Measurements from ENCODE around the gene SERPINA6.
"Not testable (repeated sequence)": the region's sequence is repeated elsewhere in the genome, so short reads cannot be mapped to it uniquely, and the experiment has no call there.

DNA sequence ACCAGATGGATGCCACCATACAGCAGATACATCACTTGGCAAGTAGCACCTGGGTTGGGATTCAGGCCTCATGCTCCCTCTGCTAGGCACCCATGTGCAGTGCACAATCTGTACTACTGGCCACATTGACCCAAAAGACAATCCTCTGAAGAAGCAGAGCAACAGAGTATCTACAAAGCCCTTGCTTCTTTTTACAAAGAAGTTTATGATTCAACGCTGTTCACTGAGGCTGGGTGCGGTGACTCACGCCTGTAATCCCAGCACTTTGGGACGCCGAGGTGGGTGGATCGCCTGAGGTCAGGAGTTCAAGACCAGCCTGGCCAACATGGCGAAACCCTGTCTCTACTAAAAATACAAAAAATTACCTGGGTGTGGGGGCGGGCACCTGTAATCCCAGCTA, 31.1 kb upstream of the SERPINA6 start:
- TF ChIP-seq, protein P1, sequence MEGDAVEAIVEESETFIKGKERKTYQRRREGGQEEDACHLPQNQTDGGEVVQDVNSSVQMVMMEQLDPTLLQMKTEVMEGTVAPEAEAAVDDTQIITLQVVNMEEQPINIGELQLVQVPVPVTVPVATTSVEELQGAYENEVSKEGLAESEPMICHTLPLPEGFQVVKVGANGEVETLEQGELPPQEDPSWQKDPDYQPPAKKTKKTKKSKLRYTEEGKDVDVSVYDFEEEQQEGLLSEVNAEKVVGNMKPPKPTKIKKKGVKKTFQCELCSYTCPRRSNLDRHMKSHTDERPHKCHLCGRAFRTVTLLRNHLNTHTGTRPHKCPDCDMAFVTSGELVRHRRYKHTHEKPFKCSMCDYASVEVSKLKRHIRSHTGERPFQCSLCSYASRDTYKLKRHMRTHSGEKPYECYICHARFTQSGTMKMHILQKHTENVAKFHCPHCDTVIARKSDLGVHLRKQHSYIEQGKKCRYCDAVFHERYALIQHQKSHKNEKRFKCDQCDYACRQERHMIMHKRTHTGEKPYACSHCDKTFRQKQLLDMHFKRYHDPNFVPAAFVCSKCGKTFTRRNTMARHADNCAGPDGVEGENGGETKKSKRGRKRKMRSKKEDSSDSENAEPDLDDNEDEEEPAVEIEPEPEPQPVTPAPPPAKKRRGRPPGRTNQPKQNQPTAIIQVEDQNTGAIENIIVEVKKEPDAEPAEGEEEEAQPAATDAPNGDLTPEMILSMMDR (IDR thresholded peaks at IDR 0.05), result not testable (repeated sequence)
- TF ChIP-seq POLR2A, POLR2AphosphoS5 (IDR thresholded peaks at IDR 0.05): not testable (repeated sequence)

All from breast epithelium (tissue), 3 donors.